HG03095 (cell line): Measurements from ENCODE around the gene DOCK4.

Experiments used
- ATAC-seq: cut with Tn5 transposase; IDR thresholded peaks from one replicate; pipeline ENCODE4 v1.9.1; 2021; ENCODE audit warnings: moderate library complexity; ENCODE audit not compliant: unreplicated experiment

Gene DOCK4

DNA sequence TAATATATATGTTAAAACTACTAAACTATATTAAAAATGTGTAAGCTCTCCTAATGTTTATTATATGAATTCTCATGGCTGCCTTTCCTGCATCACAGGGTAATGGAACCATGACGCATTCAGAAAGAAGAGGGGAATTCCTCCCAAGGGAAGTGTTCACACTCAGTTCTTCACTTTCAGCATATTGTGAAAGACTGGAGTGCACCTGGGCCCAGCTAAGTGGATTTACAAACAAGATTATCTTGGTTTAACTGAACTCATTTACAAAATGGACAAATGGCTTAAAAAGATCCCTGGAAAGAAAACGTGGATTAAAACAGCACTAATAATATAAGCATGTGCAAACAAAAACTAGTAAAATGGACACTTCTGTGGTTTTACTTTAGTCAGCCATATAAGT lies 149.8 kb downstream of the DOCK4 start:
- ATAC-seq = peak; percentile 75

DNA sequence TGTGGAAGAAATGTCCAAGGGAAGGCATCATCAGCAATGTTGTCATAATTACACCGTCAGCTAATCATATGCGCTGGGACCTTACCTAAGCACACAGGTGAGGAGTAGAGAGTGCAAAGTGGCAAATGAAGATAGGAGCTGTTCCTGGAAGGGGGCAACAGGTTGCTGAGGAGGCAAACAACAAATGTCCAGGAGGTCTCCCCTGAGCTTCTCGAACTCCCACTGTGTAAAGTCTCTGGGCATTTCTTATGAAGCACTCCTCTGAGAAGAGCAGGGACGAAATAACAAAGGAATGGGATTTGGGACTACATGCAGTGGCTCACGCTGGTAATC lies 152.5 kb downstream of the DOCK4 start:
- ATAC-seq = no peak

DNA sequence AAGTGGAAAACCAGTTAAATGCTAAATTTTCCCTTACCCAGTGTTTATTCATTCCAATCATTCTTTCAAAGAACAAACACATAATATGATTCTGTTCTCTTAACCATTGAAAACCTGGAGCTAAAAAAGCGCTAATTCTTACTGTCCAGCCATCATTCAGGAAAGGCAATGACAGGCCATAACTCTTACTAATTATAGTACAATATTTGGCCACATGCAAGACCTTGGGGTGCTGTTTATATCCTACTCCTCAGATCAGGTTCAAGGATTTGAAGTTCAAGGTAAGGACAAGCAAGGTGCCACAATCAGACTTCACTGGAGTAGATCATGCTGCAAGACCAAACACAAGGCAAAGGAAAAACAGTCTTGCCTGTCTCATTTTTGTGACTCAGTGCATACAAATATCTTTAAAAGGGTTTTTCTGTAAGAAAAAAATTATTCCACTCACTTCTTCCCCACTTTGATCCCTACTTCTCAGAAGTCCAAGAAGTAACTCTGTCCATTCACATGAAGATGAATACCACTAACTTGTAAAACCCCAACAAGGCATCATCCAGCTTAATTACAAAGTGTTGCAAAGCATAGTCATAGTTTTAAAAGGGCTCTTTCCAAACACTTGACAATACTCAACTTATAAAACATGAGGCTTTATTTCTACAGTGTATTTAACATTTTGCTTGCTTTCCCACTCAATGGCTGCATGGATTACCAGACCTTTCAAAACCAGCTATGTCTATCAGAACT lies 153.0 kb downstream of the DOCK4 start:
- ATAC-seq = no peak

DNA sequence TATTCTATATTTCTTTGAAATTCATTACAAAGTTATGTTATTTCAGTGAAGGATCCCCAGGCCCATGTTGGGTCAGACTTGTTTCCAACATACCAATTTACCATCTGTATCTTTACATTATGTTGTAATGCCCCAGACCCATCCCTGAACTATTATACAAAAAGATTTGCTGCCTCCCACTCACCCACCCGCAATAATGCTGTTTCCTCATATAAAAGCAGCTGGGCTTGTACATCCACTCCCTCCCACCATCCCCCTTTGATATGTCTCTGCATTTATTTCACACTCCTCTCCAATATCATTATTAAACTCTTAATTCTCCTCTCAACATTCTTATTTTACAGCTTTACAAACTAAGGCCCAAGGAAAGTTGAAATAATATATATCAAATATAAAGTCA lies 153.7 kb downstream of the DOCK4 start:
- ATAC-seq = no peak

DNA sequence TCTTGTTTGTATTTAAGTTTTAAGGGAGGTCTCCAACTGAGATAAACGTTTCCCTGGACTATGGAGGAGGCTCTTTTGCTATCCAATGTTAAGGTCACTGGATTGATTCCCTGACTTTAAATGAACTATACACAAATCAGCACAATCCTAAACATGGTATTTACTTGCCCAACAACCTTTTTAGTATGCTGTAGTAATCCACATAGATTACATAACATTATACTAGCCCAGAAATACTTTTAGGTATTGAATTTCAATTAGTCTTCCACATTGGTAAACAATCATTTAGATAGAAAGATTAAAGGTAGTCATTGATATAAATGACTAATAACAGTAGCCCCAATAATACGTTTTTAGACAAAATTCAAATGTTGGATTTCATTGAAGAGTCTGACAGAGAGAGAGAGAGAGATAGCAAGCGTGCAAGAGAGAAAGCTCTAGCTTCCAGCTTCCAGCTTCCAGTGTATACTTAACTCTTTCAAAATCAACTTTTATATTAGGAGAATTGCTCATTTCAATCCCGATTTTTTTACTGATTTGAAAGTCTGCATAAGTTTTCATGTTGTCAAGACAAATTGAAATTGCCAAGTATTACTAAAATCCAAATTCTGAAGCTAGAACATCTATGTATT lies 155.8 kb downstream of the DOCK4 start:
- ATAC-seq = no peak

DNA sequence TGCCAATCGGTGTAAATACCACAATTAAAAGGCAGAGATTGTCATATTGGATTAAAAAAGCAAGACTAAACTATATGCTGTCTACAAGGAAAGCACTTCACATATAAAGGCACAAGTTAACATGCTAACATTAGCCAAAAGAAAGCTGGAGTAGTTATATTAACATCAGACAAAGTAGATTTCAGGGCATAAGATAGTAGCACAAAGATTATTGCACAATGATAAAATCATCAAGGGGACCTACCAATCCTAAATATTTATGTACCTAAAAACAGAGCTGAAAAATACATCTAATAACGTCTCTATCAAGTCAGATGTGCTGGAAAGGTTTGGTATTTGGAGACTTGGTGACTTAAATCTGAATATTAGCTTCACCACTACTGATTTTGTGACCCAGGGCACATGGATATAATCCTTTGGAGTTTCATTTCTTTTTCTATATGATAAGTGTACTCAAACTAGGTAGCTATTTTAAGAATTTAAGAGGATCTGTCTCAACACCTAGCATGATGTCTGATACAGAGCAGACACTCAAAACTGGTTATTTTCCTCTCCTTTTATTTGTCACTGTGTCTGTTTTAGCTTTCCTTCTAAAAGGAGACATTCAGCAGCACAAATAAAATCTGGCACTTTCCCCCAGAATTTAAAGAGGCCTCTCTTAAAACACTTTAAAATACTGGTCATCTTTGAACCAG lies 156.5 kb downstream of the DOCK4 start:
- no peak for ATAC-seq

DNA sequence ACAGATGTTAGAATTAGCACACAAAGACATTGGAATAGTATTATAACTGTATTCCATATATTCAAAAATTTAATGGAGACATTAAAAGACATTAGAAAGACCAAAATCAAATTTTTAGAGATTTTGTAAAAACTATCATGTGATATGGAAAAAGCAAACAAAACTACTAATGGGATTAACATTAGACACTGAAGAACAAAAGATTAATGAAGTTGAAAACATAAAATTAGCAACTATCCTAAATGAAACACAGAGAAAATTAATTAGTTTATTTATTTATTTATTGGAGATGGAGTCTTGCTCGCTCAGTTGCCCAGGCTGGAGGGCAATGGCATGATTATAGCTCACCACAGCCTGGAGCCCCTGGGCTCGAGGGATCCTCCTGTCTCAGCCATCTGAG lies 158.8 kb downstream of the DOCK4 start:
- ATAC-seq = no peak

DNA sequence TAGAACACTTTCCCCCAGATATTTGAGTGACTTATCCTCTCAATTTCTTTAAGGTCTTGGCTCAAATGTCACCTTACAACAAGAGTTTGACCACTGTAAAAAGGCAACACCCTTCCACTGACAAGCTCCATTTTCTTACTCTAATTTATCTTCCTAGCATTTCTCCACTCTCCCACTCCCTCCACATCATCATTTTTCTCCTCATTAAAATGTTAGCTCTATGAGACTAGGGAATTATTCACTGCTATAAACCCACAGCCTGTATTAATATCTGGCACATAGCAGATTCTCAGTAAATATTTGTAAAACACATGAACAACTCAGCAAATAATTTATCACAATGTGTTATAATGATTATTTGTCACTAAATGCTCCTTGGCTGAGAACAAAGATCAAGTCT lies 161.0 kb downstream of the DOCK4 start:
- no peak for ATAC-seq

DNA sequence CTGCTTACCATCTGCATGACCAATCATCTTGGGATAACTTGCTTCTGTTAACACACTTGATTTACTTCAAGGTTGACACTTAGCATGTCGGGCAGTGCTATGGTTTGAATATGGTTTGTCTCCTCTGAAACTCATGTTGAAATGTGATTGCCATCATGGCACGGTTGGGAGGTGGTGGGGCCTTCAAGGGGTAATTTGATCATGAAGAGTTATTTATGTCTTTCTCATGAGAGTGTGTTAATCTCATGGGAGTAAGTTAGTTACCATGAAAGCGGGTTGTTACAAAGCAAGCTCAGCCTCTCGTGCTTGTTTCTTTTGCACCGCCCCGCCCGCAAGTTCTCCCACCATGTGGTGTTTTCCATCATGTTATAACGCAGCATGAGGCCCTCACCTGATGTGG lies 163.6 kb downstream of the DOCK4 start:
- ATAC-seq = no peak

DNA sequence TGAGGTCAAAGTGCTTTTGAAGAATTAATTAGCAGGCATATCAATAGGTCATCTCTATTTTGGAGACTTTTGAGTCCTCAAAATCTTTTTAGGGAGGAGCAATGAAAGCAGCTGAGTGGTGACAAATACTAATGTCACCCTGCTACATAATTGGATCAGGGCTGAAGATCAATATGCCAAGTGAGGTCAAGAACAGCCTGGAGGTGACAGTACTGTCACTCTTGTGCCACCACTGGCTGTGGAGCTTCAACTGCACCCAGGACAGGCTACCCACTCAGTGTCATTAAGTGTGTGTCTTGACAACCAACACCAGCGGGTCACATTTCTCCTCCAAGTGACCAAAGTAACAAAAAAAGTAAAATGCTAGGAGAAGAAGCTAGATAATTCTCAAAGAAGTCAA lies 167.8 kb downstream of the DOCK4 start:
- ATAC-seq = no peak

DNA sequence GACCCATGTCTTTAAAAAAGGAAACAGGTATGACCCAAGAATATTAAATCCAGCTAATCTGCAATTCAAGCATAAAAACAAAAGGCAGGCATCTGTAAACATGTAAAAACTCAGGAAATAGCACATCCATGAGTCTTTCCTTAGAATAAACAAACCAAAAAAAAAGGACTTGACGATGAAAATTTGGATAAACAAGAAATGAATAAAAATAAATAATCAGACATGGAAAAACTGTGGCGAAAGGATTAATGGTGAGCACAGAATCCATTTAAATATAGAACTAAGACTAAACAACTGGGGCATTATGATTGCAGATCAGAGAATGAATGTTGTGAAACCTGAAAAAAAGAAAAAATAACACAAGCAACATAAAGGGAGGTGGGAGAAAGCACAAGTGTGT lies 170.1 kb downstream of the DOCK4 start:
- ATAC-seq = no peak

DNA sequence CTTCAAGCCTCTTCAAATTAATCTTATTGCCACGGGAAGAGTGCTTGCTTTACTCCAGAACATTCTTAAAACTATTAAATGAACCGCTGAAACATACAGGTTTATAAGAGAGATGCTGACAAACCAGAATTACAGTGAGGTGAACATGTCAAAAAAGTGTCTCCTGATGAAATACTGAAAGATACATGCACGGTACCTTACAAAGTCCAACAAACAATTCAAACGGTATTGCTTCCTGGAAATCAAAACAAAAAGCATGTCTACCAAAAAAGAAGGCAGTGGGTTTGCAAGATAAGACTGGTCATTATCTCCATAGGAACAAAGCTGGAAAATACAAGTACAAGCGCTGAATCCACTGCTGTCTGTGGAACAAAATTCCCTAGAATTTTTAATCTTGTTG lies 174.5 kb downstream of the DOCK4 start:
- no peak for ATAC-seq

DNA sequence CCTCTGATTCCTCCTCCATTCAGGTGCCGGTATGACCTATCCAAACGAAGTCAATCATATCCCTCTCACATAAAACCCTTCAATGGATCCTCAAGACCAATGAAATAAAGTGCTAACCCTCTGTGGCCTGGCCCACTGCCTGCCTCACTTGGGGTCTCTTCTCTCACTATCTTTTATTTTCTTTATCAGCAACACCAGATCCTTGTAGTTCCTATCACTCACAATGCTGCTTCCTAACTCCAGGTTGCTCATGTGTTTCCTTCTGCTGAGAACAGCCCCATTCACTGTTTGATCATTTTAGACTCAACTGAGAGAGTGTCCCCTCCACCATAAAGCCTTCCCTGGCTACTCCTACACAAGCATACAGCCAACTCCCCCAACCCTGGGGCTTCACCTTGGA lies 180.6 kb downstream of the DOCK4 start:
- no peak for ATAC-seq

DNA sequence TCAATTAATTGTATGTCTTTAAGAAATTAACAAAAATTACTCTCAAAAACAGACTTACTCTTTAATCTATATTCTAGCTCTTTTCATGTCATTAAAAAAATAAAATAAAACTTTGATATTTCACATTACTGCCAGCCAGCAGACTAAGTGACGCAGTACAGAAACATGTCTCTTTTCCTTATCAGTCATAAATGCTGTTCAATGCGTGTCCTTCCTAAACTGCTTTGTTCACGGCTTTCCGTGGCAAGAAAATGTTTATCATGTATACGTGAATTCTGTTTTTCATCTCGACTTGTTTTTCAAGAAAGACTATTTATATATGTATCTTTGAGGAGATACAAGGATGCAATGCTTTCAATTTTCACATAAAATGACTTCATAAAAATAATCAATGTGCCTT lies 182.4 kb downstream of the DOCK4 start:
- ATAC-seq = no peak

DNA sequence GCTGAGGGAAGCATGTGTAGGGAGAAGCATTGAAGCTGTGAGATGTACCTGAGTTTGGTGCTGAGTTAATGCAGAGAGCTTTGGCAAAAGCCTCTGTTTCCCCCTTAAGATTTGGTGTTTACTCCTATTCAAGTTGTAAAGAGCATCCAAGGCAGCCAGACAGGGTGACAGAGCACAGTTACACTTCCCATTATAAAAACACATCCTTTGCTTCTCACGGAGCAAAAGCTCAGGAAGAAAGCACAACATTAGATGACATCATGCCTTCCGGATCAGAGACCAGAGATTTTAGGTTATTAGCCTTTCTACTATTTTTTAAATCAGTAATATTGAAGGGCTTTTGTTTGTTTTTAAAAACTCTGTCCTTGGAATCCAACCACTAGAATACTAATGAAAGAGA lies 182.9 kb downstream of the DOCK4 start:
- ATAC-seq = no peak

DNA sequence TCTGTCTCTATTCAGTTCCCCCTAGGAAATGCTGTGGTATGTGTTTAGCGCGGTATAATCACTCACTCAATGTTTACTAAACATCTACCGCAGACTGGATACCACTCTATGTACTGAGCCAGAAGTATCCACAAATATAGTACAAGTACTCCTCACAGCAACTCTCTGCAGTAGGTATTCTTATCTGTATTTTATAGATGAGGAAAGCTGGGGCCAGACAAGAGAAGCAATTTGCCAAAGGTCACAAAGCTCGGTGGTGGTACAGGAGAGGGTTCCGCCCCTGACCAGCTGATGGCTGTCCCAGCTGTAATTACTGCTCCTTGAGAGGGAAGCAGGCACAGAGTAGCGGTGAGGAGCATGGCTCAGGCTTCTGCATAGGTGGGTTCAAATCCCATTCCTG lies 184.1 kb downstream of the DOCK4 start:
- no peak for ATAC-seq

DNA sequence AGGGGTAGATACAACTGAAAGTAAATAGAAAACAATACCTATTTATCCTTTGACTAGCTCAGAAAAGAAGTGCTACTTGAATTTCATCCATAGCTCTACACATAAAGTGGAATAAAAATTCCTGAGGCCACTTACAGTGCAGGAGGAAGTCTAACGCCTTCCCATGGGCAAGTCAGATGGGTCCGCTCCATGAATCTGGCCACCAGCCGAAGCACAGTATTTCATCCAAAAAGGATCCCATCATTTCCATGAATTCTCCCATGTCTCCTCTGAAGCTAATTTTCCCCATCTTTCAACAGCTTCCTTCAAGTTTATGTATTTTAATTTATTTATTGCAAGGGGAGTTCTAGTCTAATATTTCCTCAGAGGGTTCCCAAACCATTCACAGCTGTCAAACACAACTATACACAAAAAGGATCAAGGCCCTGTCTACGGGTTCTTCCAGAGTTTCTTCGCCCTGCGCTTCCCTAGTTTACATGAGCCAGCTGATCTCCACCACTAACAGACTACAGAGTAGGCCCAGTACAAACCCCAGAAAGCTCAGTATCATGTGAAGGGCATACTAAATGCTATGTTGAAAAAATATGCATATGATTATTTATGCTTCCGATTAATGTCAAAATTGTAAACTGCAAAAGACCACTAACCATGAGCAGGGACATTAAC lies 184.7 kb downstream of the DOCK4 start:
- no peak for ATAC-seq

DNA sequence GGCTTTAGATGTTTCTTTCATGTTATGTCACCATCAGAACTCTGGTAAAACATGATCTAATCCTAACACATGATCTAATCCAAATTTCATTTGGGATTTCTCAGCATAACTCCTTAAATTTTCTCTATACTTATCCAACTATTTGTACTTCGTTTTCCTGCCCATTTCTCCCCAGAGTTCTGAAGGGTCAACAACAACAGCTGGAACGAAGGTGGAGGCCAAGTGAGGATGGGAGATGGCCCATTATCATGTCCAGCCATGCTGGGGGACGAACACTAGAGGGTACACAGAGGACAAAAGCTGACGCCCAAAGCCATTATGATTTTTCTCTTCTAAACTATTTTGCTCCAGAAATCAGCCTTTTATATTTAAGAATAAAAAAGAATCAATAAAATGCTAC lies 185.4 kb downstream of the DOCK4 start:
- no peak for ATAC-seq

DNA sequence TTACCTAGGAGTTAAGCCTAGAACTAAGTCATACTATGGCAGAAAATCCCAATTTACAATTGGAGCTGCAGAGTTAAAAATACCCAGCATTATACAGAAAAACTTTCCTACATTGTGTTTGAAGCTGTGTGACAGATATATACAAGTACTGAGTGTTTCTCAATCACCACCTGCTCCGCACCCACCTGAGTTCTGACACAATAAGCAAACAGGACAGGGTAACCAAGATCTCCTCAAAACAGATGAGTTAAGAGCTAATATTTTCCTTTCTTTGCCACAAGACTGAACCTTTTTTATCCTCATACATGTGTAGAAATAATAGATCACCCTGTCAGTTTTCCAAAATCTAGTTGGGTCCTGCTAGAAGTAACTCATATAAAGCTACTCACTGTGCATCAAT lies 186.3 kb downstream of the DOCK4 start:
- no peak for ATAC-seq

DNA sequence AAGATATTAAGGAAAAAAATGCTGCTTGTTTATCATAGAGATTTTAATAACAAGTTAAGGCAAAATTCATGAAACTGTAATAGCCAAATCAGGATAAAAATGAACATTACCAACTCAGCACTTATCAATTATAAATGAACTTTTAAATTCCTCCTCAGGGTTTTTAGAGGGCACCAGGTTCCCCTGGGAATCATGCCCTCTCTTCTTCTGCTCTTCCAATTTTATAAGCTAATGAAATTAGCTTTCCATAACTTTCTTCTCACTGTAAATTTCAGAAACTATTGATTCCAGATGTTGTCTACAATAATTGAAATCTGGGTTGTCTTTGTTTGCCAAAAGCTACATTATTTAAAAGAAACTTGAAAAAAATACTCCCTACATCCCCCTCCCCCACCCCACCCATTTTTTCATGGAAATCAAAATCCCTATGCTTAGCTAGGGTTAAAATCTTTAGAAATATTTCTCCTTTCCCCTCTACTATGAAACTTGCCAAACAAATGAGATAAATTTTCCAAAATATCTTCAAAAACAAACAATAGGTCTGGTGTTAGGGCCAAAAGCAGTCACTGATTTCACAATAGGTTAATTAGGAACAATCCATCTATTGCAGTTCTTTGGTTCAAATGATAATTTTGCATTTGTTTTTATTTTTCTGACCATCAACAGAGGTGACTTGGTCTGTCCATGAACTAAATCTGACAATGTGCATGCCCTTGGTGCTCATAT lies 187.7 kb downstream of the DOCK4 start:
- no peak for ATAC-seq

DNA sequence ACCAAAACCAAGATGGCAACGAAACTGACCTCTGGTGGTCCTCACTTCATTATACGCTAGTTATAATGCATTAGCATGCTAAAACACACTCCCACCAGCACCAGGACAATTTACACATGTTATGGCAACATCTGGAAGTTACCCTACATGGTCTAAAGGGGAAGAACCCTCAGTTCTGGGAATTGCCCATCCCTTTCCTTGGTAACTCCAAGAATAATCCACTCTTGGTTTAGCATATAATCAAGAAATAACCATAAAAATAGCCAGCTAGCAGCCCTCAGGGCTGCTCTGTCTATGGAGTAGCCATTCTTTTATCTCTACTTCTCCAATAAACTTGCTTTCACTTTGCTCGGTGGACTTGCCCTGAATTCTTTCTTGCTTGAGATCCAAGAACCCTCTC lies 191.1 kb downstream of the DOCK4 start:
- no peak for ATAC-seq
